ENCODE results near the gene WBP4. TPM values are rescaled to one million over a fixed set of nuclear protein-coding genes. Genes with fewer than 3 reads are reported as not detected.
A peak's percentile ranks its signal among the peaks of the same experiment; 100 is the strongest.

The WBP4 gene
- total and polyA plus RNA-seq, 9 of the 15 experiments (the other 6 are each of a cell fraction or from before 2014, with no cell fraction given) = 5.5 to 12.2 (median 7.9) TPM

DNA sequence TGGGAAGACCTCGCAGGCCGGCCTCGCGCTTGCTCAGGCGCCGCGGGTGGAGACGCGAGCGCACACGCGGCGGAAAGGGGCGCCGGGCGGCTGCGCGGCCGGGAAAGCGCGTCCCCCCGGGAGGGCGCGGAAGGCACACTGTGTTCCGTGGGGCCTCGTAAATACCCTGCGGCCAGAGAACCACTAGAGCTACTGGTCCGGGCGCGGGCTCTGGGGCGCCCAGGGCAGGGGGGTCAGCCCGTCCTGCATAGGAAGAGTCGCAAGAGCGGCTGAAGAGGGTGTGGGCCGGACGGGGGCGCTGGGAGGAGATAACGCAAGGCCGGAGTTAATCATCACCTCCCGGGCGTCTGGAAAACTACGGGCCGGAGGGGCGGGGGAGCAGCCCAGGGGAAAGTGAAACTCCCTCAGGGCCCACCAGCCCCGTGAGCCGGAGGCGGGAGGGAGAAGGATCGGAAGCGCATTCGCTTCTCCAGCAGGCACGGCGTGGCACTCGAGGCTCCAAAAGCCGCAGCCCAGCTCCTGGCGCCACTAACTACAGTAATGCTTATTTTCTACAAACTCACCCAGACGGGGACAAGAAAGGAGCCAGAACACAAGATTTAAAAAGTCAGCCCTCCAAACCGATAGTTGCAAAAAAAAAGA is 1.1 kb upstream of the WBP4 start (continued):
- TF ChIP-seq FOXP1 (CRISPR knock-in tag; IDR thresholded peaks at IDR 0.05) (no peak), KDM4B (IDR thresholded peaks at IDR 0.05; ENCODE audit: borderline replicate concordance in 2 of 2, low read depth in 1 of 2) (no peak), GATAD2B (IDR thresholded peaks at IDR 0.05; ENCODE audit: borderline replicate concordance) (peak; percentile 78; the same call in 1 of the 2 replicates), EWSR1 (IDR thresholded peaks at IDR 0.05; ENCODE audit: borderline replicate concordance, low read depth, partially characterized antibody) (no peak), CCNT2 (IDR thresholded peaks at IDR 0.05; ENCODE audit: borderline replicate concordance, extremely low read depth, insufficient read length, low read depth, low read length) (peak; percentile 59), ZNF347 (CRISPR knock-in tag; IDR thresholded peaks at IDR 0.05; ENCODE audit: low read depth) (no peak), PCBP2 (IDR thresholded peaks at IDR 0.05; ENCODE audit: low read depth, low read length, poor library complexity, severe bottlenecking) (no peak), ZNF239 (CRISPR knock-in tag; IDR thresholded peaks at IDR 0.05) (no peak), ZNF282 (CRISPR knock-in tag; IDR thresholded peaks at IDR 0.05) (no peak), ZFP36 (IDR thresholded peaks at IDR 0.05; ENCODE audit: low read depth, low read length, partially characterized antibody) (no peak), HNRNPL (IDR thresholded peaks at IDR 0.05; ENCODE audit: low read depth, low read length) (no peak), ARHGAP35 (IDR thresholded peaks at IDR 0.05; ENCODE audit: partially characterized antibody) (no peak), BACH1 (tag; IDR thresholded peaks at IDR 0.05) (no peak), HNRNPH1 (optimal IDR thresholded peaks at IDR 0.05; ENCODE audit: low read depth, low read length) (no peak), ZNF79 (CRISPR knock-in tag; IDR thresholded peaks at IDR 0.05; ENCODE audit: low read depth) (no peak), CBX2 (IDR thresholded peaks at IDR 0.05; ENCODE audit: insufficient read depth, low read length, poor library complexity, severe bottlenecking) (no peak)
- TF ChIP-seq, protein P1, sequence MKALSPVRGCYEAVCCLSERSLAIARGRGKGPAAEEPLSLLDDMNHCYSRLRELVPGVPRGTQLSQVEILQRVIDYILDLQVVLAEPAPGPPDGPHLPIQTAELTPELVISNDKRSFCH (CRISPR knock-in tag; IDR thresholded peaks at IDR 0.05) = no peak
- TF ChIP-seq, protein P1 (tag; IDR thresholded peaks at IDR 0.05) = no peak
- TF ChIP-seq, protein P2, sequence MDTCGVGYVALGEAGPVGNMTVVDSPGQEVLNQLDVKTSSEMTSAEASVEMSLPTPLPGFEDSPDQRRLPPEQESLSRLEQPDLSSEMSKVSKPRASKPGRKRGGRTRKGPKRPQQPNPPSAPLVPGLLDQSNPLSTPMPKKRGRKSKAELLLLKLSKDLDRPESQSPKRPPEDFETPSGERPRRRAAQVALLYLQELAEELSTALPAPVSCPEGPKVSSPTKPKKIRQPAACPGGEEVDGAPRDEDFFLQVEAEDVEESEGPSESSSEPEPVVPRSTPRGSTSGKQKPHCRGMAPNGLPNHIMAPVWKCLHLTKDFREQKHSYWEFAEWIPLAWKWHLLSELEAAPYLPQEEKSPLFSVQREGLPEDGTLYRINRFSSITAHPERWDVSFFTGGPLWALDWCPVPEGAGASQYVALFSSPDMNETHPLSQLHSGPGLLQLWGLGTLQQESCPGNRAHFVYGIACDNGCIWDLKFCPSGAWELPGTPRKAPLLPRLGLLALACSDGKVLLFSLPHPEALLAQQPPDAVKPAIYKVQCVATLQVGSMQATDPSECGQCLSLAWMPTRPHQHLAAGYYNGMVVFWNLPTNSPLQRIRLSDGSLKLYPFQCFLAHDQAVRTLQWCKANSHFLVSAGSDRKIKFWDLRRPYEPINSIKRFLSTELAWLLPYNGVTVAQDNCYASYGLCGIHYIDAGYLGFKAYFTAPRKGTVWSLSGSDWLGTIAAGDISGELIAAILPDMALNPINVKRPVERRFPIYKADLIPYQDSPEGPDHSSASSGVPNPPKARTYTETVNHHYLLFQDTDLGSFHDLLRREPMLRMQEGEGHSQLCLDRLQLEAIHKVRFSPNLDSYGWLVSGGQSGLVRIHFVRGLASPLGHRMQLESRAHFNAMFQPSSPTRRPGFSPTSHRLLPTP (IDR thresholded peaks at IDR 0.05; ENCODE audit: borderline replicate concordance, extremely low read depth, insufficient read length) = no peak
- TF ChIP-seq, protein P3, sequence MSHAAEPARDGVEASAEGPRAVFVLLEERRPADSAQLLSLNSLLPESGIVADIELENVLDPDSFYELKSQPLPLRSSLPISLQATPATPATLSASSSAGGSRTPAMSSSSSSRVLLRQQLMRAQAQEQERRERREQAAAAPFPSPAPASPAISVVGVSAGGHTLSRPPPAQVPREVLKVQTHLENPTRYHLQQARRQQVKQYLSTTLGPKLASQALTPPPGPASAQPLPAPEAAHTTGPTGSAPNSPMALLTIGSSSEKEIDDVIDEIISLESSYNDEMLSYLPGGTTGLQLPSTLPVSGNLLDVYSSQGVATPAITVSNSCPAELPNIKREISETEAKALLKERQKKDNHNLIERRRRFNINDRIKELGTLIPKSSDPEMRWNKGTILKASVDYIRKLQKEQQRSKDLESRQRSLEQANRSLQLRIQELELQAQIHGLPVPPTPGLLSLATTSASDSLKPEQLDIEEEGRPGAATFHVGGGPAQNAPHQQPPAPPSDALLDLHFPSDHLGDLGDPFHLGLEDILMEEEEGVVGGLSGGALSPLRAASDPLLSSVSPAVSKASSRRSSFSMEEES (CRISPR knock-in tag; IDR thresholded peaks at IDR 0.05) = no peak
- TF ChIP-seq, protein P4, sequence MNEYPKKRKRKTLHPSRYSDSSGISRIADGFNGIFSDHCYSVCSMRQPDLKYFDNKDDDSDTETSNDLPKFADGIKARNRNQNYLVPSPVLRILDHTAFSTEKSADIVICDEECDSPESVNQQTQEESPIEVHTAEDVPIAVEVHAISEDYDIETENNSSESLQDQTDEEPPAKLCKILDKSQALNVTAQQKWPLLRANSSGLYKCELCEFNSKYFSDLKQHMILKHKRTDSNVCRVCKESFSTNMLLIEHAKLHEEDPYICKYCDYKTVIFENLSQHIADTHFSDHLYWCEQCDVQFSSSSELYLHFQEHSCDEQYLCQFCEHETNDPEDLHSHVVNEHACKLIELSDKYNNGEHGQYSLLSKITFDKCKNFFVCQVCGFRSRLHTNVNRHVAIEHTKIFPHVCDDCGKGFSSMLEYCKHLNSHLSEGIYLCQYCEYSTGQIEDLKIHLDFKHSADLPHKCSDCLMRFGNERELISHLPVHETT (CRISPR knock-in tag; conservative IDR thresholded peaks at IDR 0.05 in 1 of 2, IDR thresholded peaks at IDR 0.05 in 1 of 2) = no peak

Measured in K562 (cell line).